Stimulated activated CD4-positive, alpha-beta T cell treated with anti-CD3 and anti-CD28 coated beads, TNF-alpha, amount 100 ng/mL, for 24 hours (primary cell): ENCODE results near the gene KRABD2.
"Not testable (repeated sequence)": the region's sequence is repeated elsewhere in the genome, so short reads cannot be mapped to it uniquely, and the experiment has no call there.

Experiments
- DNase-seq, 3 experiments: peaks; one replicate each; pipeline ENCODE4 v3.0.0-alpha.2; 2020; ENCODE audit warnings: low read depth in 3 of 3

The KRABD2 gene

GRCh38 chr17:8360751-8361150 is 15.8 kb downstream of the KRABD2 start:
- no peak for DNase-seq

- no peak for DNase-seq
These were observed 16.2 kb downstream of the KRABD2 start for GRCh38 chr17:8360260-8360659.

- no peak for DNase-seq
These were observed 16.7 kb downstream of the KRABD2 start for GRCh38 chr17:8359769-8360168.

GRCh38 chr17:8357910-8358309 is 18.6 kb downstream of the KRABD2 start:
- no peak for DNase-seq

- DNase-seq, result no peak
These were observed 22.3 kb downstream of the KRABD2 start for GRCh38 chr17:8354236-8354635.

GRCh38 chr17:8353736-8354135 is 22.8 kb downstream of the KRABD2 start:
- no peak for DNase-seq

- DNase-seq, result no peak
These were observed 26.2 kb downstream of the KRABD2 start for GRCh38 chr17:8350339-8350738.

GRCh38 chr17:8347001-8347400 is 29.5 kb downstream of the KRABD2 start:
- DNase-seq, result not testable (repeated sequence)

GRCh38 chr17:8345951-8346665 is 30.4 kb downstream of the KRABD2 start:
- DNase-seq, result no peak

- no peak for DNase-seq
These were observed 31.3 kb downstream of the KRABD2 start for GRCh38 chr17:8345052-8345690.

- no peak for DNase-seq
These were observed 35.0 kb downstream of the KRABD2 start for GRCh38 chr17:8341456-8341855.

- no peak for DNase-seq
These were observed 37.0 kb downstream of the KRABD2 start, which contains the start of gene ODF4 for GRCh38 chr17:8339540-8339939. TSS of gene ODF4 (plus strand) at chr17:8339840. CDS start at chr17:8340052, 212 bp downstream.

GRCh38 chr17:8338753-8339140 is 37.8 kb downstream of the KRABD2 start:
- no peak for DNase-seq

- no peak for DNase-seq
These were observed 38.4 kb downstream of the KRABD2 start for GRCh38 chr17:8337802-8338752.

- DNase-seq, result no peak
These were observed 43.2 kb downstream of the KRABD2 start for GRCh38 chr17:8333281-8333680.

- DNase-seq, result no peak
These were observed 43.8 kb downstream of the KRABD2 start for GRCh38 chr17:8332688-8333087.

GRCh38 chr17:8332128-8332527 is 44.4 kb downstream of the KRABD2 start:
- no peak for DNase-seq

GRCh38 chr17:8327303-8327649 is 49.2 kb downstream of the KRABD2 start:
- no peak for DNase-seq
